ENCODE measurements around the gene LRP1. TPM values are rescaled to one million over a fixed set of nuclear protein-coding genes. Genes with fewer than 3 reads are reported as not detected.

The LRP1 gene
- total RNA-seq, 1 donor from 2014 or later = 0.95 TPM

DNA sequence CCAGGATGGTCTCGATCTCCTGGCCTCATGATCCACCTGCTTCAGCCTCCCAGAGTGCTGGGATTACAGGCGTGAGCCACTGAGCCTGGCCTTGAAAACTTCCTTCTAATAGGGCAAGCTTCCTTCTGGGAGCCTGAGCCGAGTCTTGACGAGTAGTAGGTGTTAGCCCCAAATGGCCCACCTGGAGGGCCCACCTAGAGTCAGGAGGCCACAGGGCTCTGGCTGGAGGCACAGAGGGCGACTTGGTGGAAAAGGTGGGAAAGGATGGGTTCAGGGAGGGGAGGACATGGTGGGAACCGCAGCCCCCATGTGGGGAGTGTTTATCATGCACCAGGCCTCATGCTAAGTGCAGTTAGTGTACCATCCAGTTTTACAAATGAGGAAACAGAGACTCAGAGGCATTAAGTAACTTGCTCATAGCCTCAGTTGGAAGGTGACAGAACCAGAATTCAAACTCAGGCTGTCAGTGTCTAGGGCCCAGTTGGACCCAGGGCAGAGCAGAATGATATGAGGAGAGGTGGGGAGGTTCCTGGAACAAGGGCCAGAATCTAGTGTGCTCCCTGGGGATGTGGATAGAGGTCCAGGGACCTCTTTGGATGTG is 22.2 kb downstream of the LRP1 start:
- intact Hi-C loops (cut with micrococcal nuclease) = no loop called here
- ChIA-PET CTCF (no interaction called here), POLR2A (no interaction called here)
- no peak for ATAC-seq (ENCODE audit: low read depth)
- H3K27ac Mint-ChIP-seq = no peak overlapping the region
- TF ChIP-seq, protein P1, sequence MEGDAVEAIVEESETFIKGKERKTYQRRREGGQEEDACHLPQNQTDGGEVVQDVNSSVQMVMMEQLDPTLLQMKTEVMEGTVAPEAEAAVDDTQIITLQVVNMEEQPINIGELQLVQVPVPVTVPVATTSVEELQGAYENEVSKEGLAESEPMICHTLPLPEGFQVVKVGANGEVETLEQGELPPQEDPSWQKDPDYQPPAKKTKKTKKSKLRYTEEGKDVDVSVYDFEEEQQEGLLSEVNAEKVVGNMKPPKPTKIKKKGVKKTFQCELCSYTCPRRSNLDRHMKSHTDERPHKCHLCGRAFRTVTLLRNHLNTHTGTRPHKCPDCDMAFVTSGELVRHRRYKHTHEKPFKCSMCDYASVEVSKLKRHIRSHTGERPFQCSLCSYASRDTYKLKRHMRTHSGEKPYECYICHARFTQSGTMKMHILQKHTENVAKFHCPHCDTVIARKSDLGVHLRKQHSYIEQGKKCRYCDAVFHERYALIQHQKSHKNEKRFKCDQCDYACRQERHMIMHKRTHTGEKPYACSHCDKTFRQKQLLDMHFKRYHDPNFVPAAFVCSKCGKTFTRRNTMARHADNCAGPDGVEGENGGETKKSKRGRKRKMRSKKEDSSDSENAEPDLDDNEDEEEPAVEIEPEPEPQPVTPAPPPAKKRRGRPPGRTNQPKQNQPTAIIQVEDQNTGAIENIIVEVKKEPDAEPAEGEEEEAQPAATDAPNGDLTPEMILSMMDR (IDR thresholded peaks at IDR 0.05) = no peak
- H3K9me3 Mint-ChIP-seq = no peaks in the 10 kb centered on the region
- H3K4me3 Mint-ChIP-seq = no peak overlapping the region
- no peaks in the 10 kb centered on the region for H3K27me3 Mint-ChIP-seq
- no peaks in the 10 kb centered on the region for H3K36me3 Mint-ChIP-seq (ENCODE audit: low read depth)
- H3K4me1 Mint-ChIP-seq = peaks cover 3% of the 10 kb centered on the region
- no peak for DNase-seq

DNA sequence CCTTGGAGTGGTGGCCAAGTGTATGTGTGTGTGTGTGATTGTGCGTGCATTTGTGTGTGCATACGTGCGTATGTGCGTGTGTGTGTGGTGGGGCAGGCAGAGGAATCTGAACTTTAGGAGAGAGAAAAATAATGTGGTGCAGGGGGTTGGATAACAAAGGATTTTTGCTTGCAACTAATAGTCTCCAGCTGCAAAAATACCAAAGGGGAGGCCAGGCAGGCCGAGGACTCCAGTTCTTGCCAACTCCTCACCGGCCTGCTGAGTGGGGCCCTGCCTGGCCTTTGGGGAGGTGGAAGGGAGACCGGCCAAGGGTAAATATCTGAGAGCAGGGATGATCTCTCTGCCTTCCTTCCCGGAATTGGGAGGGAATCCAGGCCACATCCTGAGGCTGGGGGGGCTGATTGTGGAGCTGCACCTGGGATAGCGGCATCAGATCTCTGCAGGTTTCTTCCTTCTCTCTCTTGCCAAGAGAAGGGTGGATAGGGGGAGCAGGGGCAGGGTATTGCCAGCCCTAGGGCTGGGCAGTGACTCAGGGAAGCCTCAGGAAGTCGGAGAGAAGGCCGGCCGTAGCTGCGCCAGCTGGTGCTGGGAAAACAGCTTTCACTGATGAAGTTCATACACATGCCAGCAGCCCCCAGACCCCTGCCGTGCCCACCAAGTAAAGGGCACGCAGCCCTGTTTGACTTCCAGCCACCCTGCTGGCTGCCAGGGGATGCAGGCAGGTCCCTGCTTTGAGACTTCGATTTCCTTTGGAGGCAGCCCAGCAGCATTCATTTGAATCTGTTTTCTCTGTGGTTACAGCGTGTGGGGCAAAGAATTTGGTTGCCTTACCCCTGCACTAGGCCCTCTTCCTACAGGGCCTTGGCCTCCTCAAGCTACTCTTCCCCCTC is 23.7 kb downstream of the LRP1 start:
- Mint-ChIP-seq H3K4me3 (no peak overlapping the region), H3K36me3 (ENCODE audit: low read depth) (no peaks in the 10 kb centered on the region), H3K4me1 (peaks cover 3% of the 10 kb centered on the region), H3K27ac (no peak overlapping the region), H3K9me3 (no peaks in the 10 kb centered on the region), H3K27me3 (peaks cover 5% of the 10 kb centered on the region)
- ChIA-PET CTCF (no interaction called here), POLR2A (no interaction called here)
- no peak for ATAC-seq (ENCODE audit: low read depth)
- intact Hi-C loops (cut with micrococcal nuclease) = no loop called here
- no peak for DNase-seq
- TF ChIP-seq, protein P1 (IDR thresholded peaks at IDR 0.05) = no peak

DNA sequence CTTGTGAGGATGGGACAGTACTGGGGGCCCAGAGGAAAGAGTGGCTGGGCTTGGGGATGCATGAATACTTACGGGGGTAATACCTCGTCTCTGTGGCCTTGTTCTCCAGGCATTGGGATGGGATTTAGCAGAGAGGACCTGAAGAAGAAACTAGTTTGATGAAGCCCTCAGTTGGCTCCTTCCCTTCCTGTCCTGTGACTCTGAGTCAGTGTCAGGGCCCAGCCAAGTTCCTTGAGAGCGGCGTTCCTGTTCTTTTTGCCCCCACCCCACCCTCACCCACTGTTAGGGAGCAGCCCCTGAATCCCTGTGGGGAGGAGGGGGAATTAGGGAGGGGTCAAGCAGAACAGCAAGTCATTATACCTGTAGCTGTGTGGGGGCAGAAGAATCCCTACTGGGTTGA is 24.4 kb downstream of the LRP1 start:
- CTCF ChIA-PET = no interaction called here
- H3K4me3 Mint-ChIP-seq = no peak overlapping the region
- TF ChIP-seq, protein P1 (IDR thresholded peaks at IDR 0.05) = no peak

DNA sequence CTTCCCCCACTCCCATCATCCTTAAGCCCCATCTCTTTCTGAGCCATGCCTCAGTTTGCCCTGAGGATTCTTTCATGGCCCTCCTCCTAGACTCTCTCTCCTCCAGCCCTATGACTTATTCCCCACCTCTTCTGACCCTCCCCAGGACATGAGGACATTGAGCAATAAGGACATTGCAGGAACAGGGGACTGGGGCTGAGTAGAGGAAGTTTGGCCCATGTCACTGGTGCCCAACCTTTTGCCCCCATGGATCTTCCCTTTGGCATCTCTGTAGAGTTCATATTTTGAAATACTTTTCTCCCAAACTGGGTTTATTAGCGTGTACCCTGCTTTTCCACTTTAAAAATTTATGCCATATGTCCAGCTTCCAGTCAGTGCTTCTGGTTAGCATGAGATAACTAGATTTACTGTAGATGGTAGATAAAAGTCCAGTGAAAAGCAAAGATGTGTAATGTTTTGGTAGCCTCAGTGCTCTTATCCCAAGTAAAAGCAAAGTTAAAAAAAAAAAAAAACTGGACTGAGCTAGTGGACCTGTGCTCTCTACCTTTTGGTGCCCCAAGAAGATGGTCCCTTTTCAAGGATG is 25.2 kb downstream of the LRP1 start:
- ChIA-PET POLR2A (no interaction called here), CTCF (no interaction called here)
- no peak overlapping the region for H3K4me3 Mint-ChIP-seq
- H3K27ac Mint-ChIP-seq = no peak overlapping the region
- peaks cover 9% of the 10 kb centered on the region for H3K4me1 Mint-ChIP-seq
- H3K36me3 Mint-ChIP-seq (ENCODE audit: low read depth) = no peaks in the 10 kb centered on the region
- TF ChIP-seq, protein P1 (IDR thresholded peaks at IDR 0.05) = no peak
- peaks cover 7% of the 10 kb centered on the region for H3K27me3 Mint-ChIP-seq
- ATAC-seq (ENCODE audit: low read depth) (no peak), DNase-seq (no peak)
- intact Hi-C loops (cut with micrococcal nuclease) = no loop called here
- H3K9me3 Mint-ChIP-seq = no peaks in the 10 kb centered on the region

More for the DNA sequence above, 24.4 kb downstream of the LRP1 start:
- Mint-ChIP-seq H3K36me3 (ENCODE audit: low read depth) (no peaks in the 10 kb centered on the region), H3K9me3 (no peaks in the 10 kb centered on the region), H3K27me3 (peaks cover 7% of the 10 kb centered on the region), H3K27ac (no peak overlapping the region), H3K4me1 (peaks cover 5% of the 10 kb centered on the region)
- no peak for DNase-seq
- POLR2A ChIA-PET = no interaction called here
- no peak for ATAC-seq (ENCODE audit: low read depth)
- intact Hi-C loops (cut with micrococcal nuclease) = no loop called here

DNA sequence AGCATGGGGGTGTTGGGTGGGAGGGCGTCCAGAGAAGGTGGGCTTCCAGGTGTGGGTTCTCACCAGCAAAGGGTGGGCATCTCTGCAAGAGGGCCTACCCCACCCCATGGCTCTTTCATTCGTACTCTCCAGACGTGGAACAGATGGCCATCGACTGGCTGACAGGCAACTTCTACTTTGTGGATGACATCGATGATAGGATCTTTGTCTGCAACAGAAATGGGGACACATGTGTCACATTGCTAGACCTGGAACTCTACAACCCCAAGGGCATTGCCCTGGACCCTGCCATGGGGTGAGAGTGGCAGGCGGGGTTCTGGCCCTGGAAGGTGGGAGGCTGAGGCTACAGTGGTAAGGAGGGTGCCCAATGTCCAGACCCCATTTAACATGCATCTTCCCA is 25.8 kb downstream of the LRP1 start:
- CTCF ChIA-PET = no interaction called here
- Mint-ChIP-seq H3K4me3 (no peak overlapping the region), H3K36me3 (ENCODE audit: low read depth) (no peaks in the 10 kb centered on the region), H3K27me3 (peaks cover 7% of the 10 kb centered on the region), H3K4me1 (peaks cover 9% of the 10 kb centered on the region), H3K9me3 (no peaks in the 10 kb centered on the region), H3K27ac (no peak overlapping the region)
- ATAC-seq (ENCODE audit: low read depth) (no peak), DNase-seq (no peak)
- intact Hi-C loops (cut with micrococcal nuclease) = no loop called here
- POLR2A ChIA-PET = no interaction called here
- TF ChIP-seq, protein P1 (IDR thresholded peaks at IDR 0.05) = no peak
